CD4-positive, alpha-beta memory T cell (primary cell): ENCODE measurements around the gene TUBB4B. TPM values are rescaled to one million over a fixed set of nuclear protein-coding genes. Genes with fewer than 3 reads are reported as not detected.
"Not testable (repeated sequence)": the region's sequence is repeated elsewhere in the genome, so short reads cannot be mapped to it uniquely, and the experiment has no call there.

Experiments
- CTCF ChIA-PET: fragments of 350-600 bp; sonication (Branson Sonifier 250); formaldehyde crosslinking; loops from one replicate; lab custom pipeline; 2021; ENCODE audit warnings: inconsistent platforms; ENCODE audit not compliant: partially characterized antibody; lab: Charles Lee
- POLR2A ChIA-PET: fragments of 350-600 bp; sonication (Branson Sonifier 250); formaldehyde crosslinking; loops from one replicate; lab custom pipeline; 2021; ENCODE audit not compliant: partially characterized antibody; lab: Charles Lee
- DNase-seq, 5 donors: peaks; one replicate each; pipeline versions ENCODE4 v3.0.0 to v3.0.0-alpha.2; 2020 to 2022; ENCODE audit warnings: mixed read lengths in 1 of 5
- H3K27ac ChIP-seq: one replicate; pipeline ENCODE4 v1.7.0; 2013; ENCODE audit warnings: low read depth, low read length
- H3K27me3 ChIP-seq: 2 replicates; pipeline ENCODE4 v1.7.0; 2013; ENCODE audit warnings: mild to moderate bottlenecking, low read length, moderate library complexity; ENCODE audit not compliant: insufficient read depth
- H3K36me3 ChIP-seq: 2 replicates; pipeline ENCODE4 v1.7.0; 2013; ENCODE audit warnings: mild to moderate bottlenecking, low read length, moderate library complexity; ENCODE audit not compliant: insufficient read depth
- H3K4me1 ChIP-seq: 2 replicates; pipeline ENCODE4 v1.7.0; 2013; ENCODE audit warnings: mild to moderate bottlenecking, low read length, moderate library complexity; ENCODE audit not compliant: insufficient read depth
- H3K4me3 ChIP-seq, 2 donors: one replicate each; pipeline ENCODE4 v1.7.0; 2013; ENCODE audit warnings: low read length in 2 of 2, mild to moderate bottlenecking in 1 of 2
- H3K9me3 ChIP-seq, 2 donors: one replicate each; pipeline ENCODE4 v1.7.0; 2013; ENCODE audit warnings: low read length in 2 of 2, control low read depth in 1 of 2; ENCODE audit not compliant: control insufficient read depth in 1 of 2
- H3K27ac Mint-ChIP-seq, 7 donors: one replicate each; pipeline ENCODE4 v1.8.0; 2020 to 2021; ENCODE audit warnings: mixed read lengths in 7 of 7, mild to moderate bottlenecking in 6 of 7, inconsistent platforms in 3 of 7, moderate library complexity in 3 of 7
- H3K27me3 Mint-ChIP-seq, 2 donors: one replicate each; pipeline ENCODE4 v1.8.0; 2020 to 2021; ENCODE audit warnings: mixed read lengths in 2 of 2
- H3K36me3 Mint-ChIP-seq, 2 donors: one replicate each; pipeline ENCODE4 v1.8.0; 2020 to 2021; ENCODE audit warnings: mixed read lengths in 2 of 2, inconsistent platforms in 1 of 2, mild to moderate bottlenecking in 1 of 2
- H3K4me1 Mint-ChIP-seq, 4 donors: one replicate each; pipeline ENCODE4 v1.8.0; 2020 to 2021; ENCODE audit warnings: mixed read lengths in 4 of 4, mild to moderate bottlenecking in 1 of 4
- H3K4me3 Mint-ChIP-seq, 8 donors: one replicate each; pipeline ENCODE4 v1.8.0; 2020 to 2021; ENCODE audit warnings: mixed read lengths in 8 of 8, mild to moderate bottlenecking in 7 of 8, moderate library complexity in 6 of 8, inconsistent platforms in 3 of 8
- H3K9me3 Mint-ChIP-seq, 8 donors: one replicate each; pipeline ENCODE4 v1.8.0; 2020 to 2021; ENCODE audit warnings: mixed read lengths in 8 of 8, mild to moderate bottlenecking in 5 of 8, inconsistent platforms in 3 of 8, moderate library complexity in 1 of 8
- intact Hi-C: fragments of 100-400 bp; cut with micrococcal nuclease; formaldehyde crosslinking; loops from one replicate; pipeline ENCODE4 v1.15.1; 2023
- polyA plus RNA-seq, 2 donors: library from polyadenylated mRNA; unstranded; fragments of 300-500 nt; fragmentation: Illumina TruSeq; gene quantifications; one replicate each; pipeline ENCODE4 v1.2.3, GENCODE V29; 2021
- total RNA-seq, 2 experiments: library from RNA; stranded (reverse); gene quantifications; one replicate each; pipeline ENCODE4 v1.2.3, GENCODE V29; 2021

The TUBB4B gene
- total and polyA plus RNA-seq, 4 experiments from 2014 or later: 53.1 to 103 (median 82.0) TPM

DNA sequence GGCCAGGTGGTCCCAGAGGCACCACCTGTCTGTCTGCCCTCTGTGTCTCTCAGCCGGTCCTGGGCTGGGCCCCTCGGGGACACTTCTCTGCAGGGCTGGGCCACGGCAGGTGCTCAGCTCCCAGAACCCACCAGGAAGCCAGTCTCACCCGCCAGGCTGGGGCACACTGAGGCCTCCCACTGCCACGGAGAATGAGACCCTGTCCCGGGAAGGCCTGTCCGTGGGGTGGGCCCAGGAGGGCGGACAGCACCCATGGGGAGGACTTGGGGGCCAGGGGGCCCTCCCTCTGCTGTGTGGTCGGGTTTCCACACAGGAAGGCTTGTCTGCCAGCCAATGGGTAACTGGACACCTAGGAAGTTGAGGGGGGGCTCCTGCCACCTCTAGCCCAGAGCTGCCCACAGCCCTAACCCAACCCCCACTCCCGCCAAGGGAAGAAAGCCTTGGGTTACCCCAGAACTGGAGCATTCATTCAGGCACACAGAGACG, 4.1 kb upstream of the TUBB4B start:
- Mint-ChIP-seq H3K27me3 (peaks cover 2 to 7% of the 10 kb centered on the region in 2 donors), H3K36me3 (peaks cover 0 to 6% of the 10 kb centered on the region in 2 donors), H3K4me1 (peaks cover 0 to 19% (median 8%) of the 10 kb centered on the region in 4 donors), H3K27ac (no peak overlapping the region), H3K4me3 (no peak overlapping the region), H3K9me3 (peaks cover 0 to 5% (median 0%) of the 10 kb centered on the region in 8 donors)
- ChIA-PET CTCF (interaction anchor here (0.7 to 2.7 kb wide), 29 partner anchors 8 to 190 kb away, joined by 3 to 15 read pairs (median 5); partner anchors contain the start of genes ANAPC2, DPP7, MAN1B1 and NELFB), POLR2A (interaction anchor here (0.9 to 10.3 kb wide), 9 partner anchors 10 to 190 kb away, joined by 3 to 260 read pairs (median 5); partner anchors contain the start of genes ANAPC2, CYSRT1, DPP7 and MAN1B1)
- Histone ChIP-seq H3K36me3 (peaks cover under 1% of the 10 kb centered on the region), H3K27ac (no peak overlapping the region), H3K27me3 (no peaks in the 10 kb centered on the region), H3K9me3 (no peaks in the 10 kb centered on the region), H3K4me3 (no peak overlapping the region), H3K4me1 (peaks cover 28% of the 10 kb centered on the region)
- intact Hi-C loops: loop anchor here (1.0 kb wide), 3 partner anchors 14 to 119 kb away; no protein-coding TSS in a partner anchor
- DNase-seq: no peak

DNA sequence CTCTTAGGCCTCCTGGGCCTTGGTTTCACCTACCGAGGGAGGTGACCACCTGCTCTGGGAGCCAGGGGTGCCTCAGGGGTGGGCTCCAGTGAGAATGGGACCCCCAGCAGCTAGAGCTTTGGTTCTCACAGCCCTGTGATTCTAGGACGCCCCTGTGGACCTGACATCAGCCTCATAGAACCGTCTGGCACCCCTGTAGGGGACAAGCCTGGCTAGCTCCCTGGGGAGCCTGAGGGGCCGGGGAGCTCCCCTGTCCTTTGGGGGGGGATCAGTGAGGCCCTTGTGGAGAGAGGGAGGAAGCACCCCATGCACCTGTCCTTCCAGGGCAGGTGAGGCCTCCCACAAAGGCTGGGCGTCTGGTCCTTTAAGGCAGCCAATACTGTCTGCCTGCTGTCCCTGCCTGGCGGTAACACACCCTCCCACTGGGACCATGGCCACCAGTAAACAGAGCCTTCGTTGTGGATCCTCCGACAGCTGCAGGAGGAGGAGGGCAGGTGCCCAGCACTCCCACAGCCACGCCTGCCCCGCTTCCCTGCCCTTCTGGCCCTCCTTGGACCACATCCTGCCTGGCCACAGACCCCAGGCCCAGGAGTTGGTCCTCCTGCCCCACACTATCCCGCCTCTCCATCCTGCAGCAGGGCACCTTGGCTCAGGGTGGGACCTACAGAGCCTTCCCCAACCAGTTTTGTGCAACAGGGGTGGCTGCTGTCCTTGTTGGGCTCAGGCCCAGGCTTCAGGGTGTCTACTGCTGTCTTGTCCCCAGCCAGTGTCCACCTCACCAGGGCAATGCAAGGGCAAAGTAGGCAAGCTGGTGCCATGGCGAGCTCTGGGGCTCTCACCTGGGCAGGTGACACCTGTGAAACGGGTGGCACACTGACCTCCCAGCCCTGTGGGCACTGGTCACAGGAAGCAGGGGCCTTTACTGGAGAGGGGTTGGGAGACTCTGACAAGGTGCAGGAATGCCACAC, 3.0 kb upstream of the TUBB4B start:
- Histone ChIP-seq H3K4me1 (peaks cover 38% of the 10 kb centered on the region), H3K4me3 (no peak overlapping the region), H3K27ac (no peak overlapping the region), H3K36me3 (peaks cover 11% of the 10 kb centered on the region), H3K9me3 (no peaks in the 10 kb centered on the region), H3K27me3 (no peaks in the 10 kb centered on the region)
- Mint-ChIP-seq H3K9me3 (peaks cover 0 to 7% (median 0%) of the 10 kb centered on the region in 8 donors), H3K27me3 (peaks cover 2 to 7% of the 10 kb centered on the region in 2 donors), H3K4me1 (peaks cover 6 to 29% (median 18%) of the 10 kb centered on the region in 4 donors), H3K27ac (peak overlapping the region in 1 of 7 donors; percentile 59), H3K4me3 (peak overlapping the region in 1 of 8 donors; percentile 35), H3K36me3 (peaks cover 7 to 12% of the 10 kb centered on the region in 2 donors)
- ChIA-PET POLR2A (interaction anchor here (0.8 to 10.3 kb wide), 6 partner anchors 11 to 151 kb away, joined by 3 to 260 read pairs (median 6); partner anchors contain the start of genes CYSRT1, MAN1B1, NELFB and RNF208), CTCF (interaction anchor here (0.8 to 2.7 kb wide), 14 partner anchors 9 to 171 kb away, joined by 3 to 15 read pairs (median 8); partner anchors contain the start of genes ANAPC2, NELFB, RNF208 and SSNA1)
- no peak for DNase-seq
- intact Hi-C loops: no loop called here

DNA sequence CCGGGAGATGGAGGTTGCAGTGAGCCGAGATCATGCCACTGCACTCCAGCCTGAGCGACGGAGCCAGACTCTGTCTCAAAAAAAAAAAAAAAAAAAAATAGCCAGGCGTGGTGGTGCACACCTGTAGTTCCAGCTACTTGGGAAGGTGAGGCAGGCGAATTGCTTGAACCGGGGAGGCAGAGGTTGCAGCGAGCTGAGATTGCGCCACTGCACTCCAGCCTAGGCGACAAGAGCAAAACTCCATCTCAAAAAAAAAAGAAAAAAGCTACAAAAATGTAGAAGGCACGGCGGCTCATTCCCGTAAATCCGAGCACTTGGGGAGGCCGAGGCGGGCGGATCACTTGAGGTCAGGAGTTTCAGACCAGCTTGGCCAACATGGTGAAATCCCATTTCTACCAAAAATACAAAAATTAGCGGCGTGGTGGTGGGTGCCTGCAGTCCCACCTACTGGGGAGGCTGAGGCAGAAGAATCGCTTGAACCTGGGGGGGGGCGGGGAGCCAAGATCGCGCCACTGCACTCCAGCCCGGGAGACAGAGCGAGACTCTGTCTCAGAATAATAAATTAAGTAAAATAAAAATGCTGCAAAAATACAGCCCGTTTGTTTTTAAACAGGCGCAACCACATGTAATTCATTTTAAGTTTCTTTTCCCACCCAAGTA, 1.4 kb upstream of the TUBB4B start:
- H3K27me3 Mint-ChIP-seq, H3K9me3 ChIP-seq, DNase-seq, H3K27me3 ChIP-seq, H3K9me3 Mint-ChIP-seq: not testable (repeated sequence)
- POLR2A ChIA-PET: interaction anchor here (0.8 to 10.3 kb wide), 31 partner anchors 13 to 876 kb away, joined by 3 to 260 read pairs (median 8); partner anchors contain the start of genes CLIC3, CYSRT1, DNLZ and DPP7
- intact Hi-C loops: loop anchor here (2.0 to 5.0 kb wide), 2 partner anchors 313 to 368 kb away; partner anchors contain the start of gene ARRDC1
- Mint-ChIP-seq H3K4me3 (peak overlapping the region; percentile 54 to 85 (median 74)), H3K4me1 (peaks cover 6 to 43% (median 25%) of the 10 kb centered on the region in 4 donors), H3K27ac (peak overlapping the region in 6 of 7 donors; percentile 35 to 89 (median 68)), H3K36me3 (peaks cover 10 to 12% of the 10 kb centered on the region in 2 donors)
- peaks cover 18% of the 10 kb centered on the region for H3K36me3 ChIP-seq
- H3K4me1 ChIP-seq: peaks cover 42% of the 10 kb centered on the region
- peak overlapping the region in 1 of 2 donors; percentile 57 for H3K4me3 ChIP-seq
- H3K27ac ChIP-seq: peak overlapping the region; percentile 75
- CTCF ChIA-PET: interaction anchor here (0.7 to 2.1 kb wide), 5 partner anchors 16 to 153 kb away, joined by 3 to 9 read pairs (median 6); partner anchors contain the start of gene MAN1B1

DNA sequence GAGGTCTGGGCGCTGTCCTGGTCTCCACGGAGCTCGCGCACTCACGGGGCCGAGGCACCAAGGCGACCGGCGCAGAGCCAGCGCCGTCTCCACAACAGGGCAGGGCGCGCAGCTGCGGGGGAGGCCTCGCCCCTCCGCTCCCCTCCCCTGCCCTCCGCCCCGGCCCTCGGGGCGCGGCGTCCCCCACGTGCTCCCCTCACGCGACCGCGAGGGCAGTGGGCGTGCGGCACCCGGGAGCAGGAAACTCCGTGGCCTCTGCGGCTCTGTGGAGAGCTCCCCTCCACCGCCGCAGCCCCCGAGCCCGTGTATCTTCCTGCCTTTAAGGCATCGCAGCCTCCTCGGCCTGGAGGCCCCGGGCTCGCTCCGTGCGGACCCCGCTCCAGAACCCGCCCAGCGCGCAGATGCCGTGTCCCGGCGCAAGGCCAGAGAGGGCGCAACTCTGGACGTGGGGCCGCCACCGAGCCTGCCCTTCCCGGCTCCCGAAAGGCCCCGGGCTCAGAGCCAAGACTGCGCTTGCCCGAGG, 708 bp upstream of the TUBB4B start:
- peak overlapping the region in 3 of 7 donors; percentile 77 to 94 (median 89) for H3K27ac Mint-ChIP-seq
- CTCF ChIA-PET: interaction anchor here (0.7 to 2.1 kb wide), 6 partner anchors 14 to 154 kb away, joined by 3 to 9 read pairs (median 5); partner anchors contain the start of genes MAN1B1, NELFB and NRARP

DNA sequence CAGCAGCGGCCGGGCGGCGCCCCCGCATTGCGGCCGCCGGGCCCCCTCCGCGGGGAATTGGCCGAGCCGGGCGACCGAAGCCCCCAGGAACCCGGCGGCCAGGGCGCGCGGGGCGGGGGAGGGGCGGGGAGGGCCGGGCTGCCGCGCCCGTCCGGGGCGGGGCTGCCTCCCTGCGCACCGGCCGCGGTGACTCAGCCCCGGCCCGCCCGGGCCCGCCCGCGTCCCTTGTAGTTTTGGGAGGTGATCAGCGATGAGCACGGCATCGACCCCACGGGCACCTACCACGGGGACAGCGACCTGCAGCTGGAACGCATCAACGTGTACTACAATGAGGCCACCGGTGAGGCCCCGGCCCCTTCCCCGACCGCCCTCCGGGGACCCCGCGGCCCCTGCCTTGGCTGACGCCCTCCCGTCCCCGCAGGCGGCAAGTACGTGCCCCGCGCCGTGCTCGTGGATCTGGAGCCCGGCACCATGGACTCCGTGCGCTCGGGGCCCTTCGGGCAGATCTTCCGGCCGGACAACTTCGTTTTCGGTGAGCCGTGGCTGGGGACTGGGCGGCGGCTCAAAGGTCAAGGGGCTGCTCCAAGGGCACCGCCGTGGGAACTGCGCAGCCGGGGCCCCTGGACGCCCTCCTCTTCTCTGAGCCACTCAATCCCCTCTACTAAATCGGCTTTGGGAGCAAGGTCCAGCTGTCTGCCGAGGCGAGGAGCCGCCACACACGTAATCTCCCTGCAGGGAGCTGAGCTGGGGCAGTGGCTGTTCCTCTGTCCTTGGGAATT, 592 bp downstream of the TUBB4B start:
- peaks cover 33% of the 10 kb centered on the region for H3K4me1 ChIP-seq
- H3K4me3 ChIP-seq: peak overlapping the region; percentile 6 to 63
- peaks cover 10 to 12% of the 10 kb centered on the region in 2 donors for H3K36me3 Mint-ChIP-seq
- ChIA-PET CTCF (interaction anchor here (0.9 to 2.5 kb wide), 6 partner anchors 13 to 155 kb away, joined by 3 to 9 read pairs (median 6); partner anchors contain the start of genes MAN1B1 and NELFB), POLR2A (interaction anchor here (0.5 to 10.3 kb wide), 40 partner anchors 10 to 451 kb away, joined by 3 to 260 read pairs (median 6); partner anchors contain the start of genes CYSRT1, DPP7, EXD3 and MAN1B1)
- peak overlapping the region; percentile 80 to 92 (median 82) for H3K4me3 Mint-ChIP-seq
- H3K27me3 Mint-ChIP-seq: peaks cover 0 to 2% of the 10 kb centered on the region in 2 donors
- H3K27me3 ChIP-seq: no peaks in the 10 kb centered on the region
- H3K27ac Mint-ChIP-seq: peak overlapping the region; percentile 53 to 97 (median 84)
- intact Hi-C loops: loop anchor here (1.0 to 5.0 kb wide), 8 partner anchors 14 to 450 kb away; partner anchors contain the start of genes ARRDC1, NELFB, TMEM141 and TPRN
- H3K27ac ChIP-seq: peak overlapping the region; percentile 60
- H3K9me3 ChIP-seq: no peaks in the 10 kb centered on the region
- H3K36me3 ChIP-seq: peaks cover 18% of the 10 kb centered on the region
- peaks cover 0 to 9% (median 0%) of the 10 kb centered on the region in 8 donors for H3K9me3 Mint-ChIP-seq
- H3K4me1 Mint-ChIP-seq: peaks cover 6 to 43% (median 22%) of the 10 kb centered on the region in 4 donors
- peak in 4 of 5 donors; percentile 49 to 78 (median 59) for DNase-seq

More for the DNA sequence above, 708 bp upstream of the TUBB4B start:
- H3K4me1 ChIP-seq: peaks cover 42% of the 10 kb centered on the region
- intact Hi-C loops: loop anchor here (2.0 to 5.0 kb wide), 2 partner anchors 312 to 367 kb away; partner anchors contain the start of gene ARRDC1
- H3K4me1 Mint-ChIP-seq: peaks cover 6 to 43% (median 25%) of the 10 kb centered on the region in 4 donors
- H3K27me3 ChIP-seq: no peaks in the 10 kb centered on the region
- POLR2A ChIA-PET: interaction anchor here (0.7 to 10.3 kb wide), 50 partner anchors 9 to 877 kb away, joined by 3 to 260 read pairs (median 4); partner anchors contain the start of genes AJM1, CLIC3, CYSRT1 and DNLZ
- peak overlapping the region; percentile 54 to 92 (median 74) for H3K4me3 Mint-ChIP-seq
- peak overlapping the region; percentile 75 for H3K27ac ChIP-seq
- H3K36me3 Mint-ChIP-seq: peaks cover 10 to 12% of the 10 kb centered on the region in 2 donors
- peaks cover 0 to 9% (median 0%) of the 10 kb centered on the region in 8 donors for H3K9me3 Mint-ChIP-seq
- H3K36me3 ChIP-seq: peaks cover 18% of the 10 kb centered on the region
- H3K27me3 Mint-ChIP-seq: peaks cover 0 to 2% of the 10 kb centered on the region in 2 donors
- no peaks in the 10 kb centered on the region for H3K9me3 ChIP-seq
- peak in 4 of 5 donors; percentile 77 to 83 (median 80) for DNase-seq
- peak overlapping the region; percentile 17 to 57 for H3K4me3 ChIP-seq
